Esophagus squamous epithelium (tissue), 5 donors: ENCODE results near the gene SMIM5. TPM values are rescaled to one million over a fixed set of nuclear protein-coding genes. Genes with fewer than 3 reads are reported as not detected.

Experiments used
- DNase-seq: peaks from one replicate; lab custom pipeline; 2025; lab: John Stamatoyannopoulos, UW
- H3K27ac ChIP-seq, 4 donors: fragments of 200-600 bp; sonication (generic); one replicate each; pipeline ENCODE4 v1.5.1; 2016 to 2019; ENCODE audit warnings: mild to moderate bottlenecking in 1 of 4
- H3K27me3 ChIP-seq, 4 donors: fragments of 200-600 bp; sonication (generic); 1 replicate in 3 of 4; 2 replicates in 1 of 4; pipeline versions ENCODE4 v1.5.1 to v1.6.0; 2017 to 2021; ENCODE audit warnings: antibody characterized with exemption in 1 of 4
- H3K36me3 ChIP-seq, 3 donors: fragments of 200-600 bp; sonication (generic); one replicate each; pipeline ENCODE4 v1.5.1; 2016 to 2019
- H3K4me1 ChIP-seq, 3 donors: fragments of 200-600 bp; sonication (generic); one replicate each; pipeline ENCODE4 v1.5.1; 2017 to 2019
- H3K4me3 ChIP-seq, 4 donors: fragments of 200-600 bp; sonication (generic); 1 replicate in 3 of 4; 2 replicates in 1 of 4; pipeline ENCODE4 v1.5.1; 2016 to 2019; ENCODE audit warnings: mild to moderate bottlenecking in 2 of 4, moderate library complexity in 1 of 4
- H3K9me3 ChIP-seq, 3 donors: fragments of 200-600 bp; sonication (generic); one replicate each; pipeline ENCODE4 v1.5.1; 2016 to 2019
- POLR2A ChIP-seq, 4 donors: fragments of 450-650 bp; IDR thresholded peaks; one replicate each; pipeline ENCODE4 v1.6.1; 2017; ENCODE audit warnings: antibody characterized with exemption in 4 of 4, mild to moderate bottlenecking in 4 of 4, moderate library complexity in 3 of 4
- WGBS, 2 donors: methylation state at CpG; one replicate each; pipeline ENCODE4 v1.1.5; 2018; 5-methylcytosine and 5-hydroxymethylcytosine counted together
- intact Hi-C: fragments of 100-400 bp; cut with DNase I; formaldehyde crosslinking; loops from one replicate; pipeline ENCODE4 v1.15.0; 2022
- total RNA-seq, 4 donors: library from RNA; depleted of rRNA; stranded (reverse); fragments of >200 nt; gene quantifications; one replicate each; pipeline ENCODE4 v1.1.0, GENCODE V29; 2016
- TF ChIP-seq, protein P1 (sequence below), 6 experiments: fragments of 450-650 bp in 4 of 6; fragments of 200-600 bp in 2 of 6; sonication (generic) in 2 of 6; IDR thresholded peaks; one replicate each; pipeline ENCODE4 v1.5.1; 2016 to 2019; ENCODE audit warnings: antibody characterized with exemption in 6 of 6, mild to moderate bottlenecking in 4 of 6, moderate library complexity in 4 of 6
- donor health status: DM: yes; HTN: yes; CAD: no.

Gene SMIM5, protein sequence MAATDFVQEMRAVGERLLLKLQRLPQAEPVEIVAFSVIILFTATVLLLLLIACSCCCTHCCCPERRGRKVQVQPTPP
- 10 to 100 TPM in 1 of 4 donors, 1 to 10 TPM in 3; 7.4 to 16.8 (median 8.6) TPM for total RNA-seq

DNA sequence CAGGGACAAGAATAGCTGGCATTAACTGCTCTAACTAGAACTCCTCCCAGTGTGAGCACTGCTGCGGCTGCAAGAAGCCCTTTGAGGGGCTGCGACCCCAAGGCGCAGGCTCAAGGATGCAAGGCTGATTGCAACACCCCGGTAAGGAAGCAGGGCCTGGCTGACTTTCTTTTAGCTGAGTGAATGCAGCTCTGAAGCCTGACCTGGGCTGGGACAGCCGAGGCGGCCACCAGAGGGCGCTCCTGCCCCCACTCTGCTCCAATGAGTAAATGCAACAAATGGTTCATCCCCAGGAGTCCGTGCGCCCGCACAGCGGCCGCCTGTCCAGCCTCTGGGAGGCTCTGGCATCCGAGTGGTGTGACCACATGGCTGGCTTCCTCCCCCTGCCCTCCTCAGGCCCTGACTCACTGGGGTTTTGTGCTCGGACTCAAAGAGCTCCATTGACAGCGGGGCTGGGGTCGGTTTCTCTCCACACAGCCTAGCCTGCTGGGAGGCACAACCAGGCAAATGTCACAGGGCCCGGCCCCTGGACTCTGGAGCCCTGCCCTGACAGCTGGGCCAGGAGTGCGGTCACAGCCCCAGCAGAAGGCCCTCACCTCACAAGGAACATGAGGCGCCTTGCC, at the start of gene SMIM5:
SMIM5 (plus strand) TSS at position 572 of the 623 bp plus-strand sequence. CDS start 6,768 bp downstream, outside the sequence.
- no peaks in the 10 kb centered on the region for H3K9me3 ChIP-seq
- peak; percentile 25 for DNase-seq
- H3K4me1 ChIP-seq: peaks cover 16 to 37% (median 20%) of the 10 kb centered on the region in 3 donors
- H3K27me3 ChIP-seq: no peaks in the 10 kb centered on the region
- H3K27ac ChIP-seq: peak within 1 kb of the TSS; percentile 71 to 84 (median 80)
- no peak for TF ChIP-seq POLR2A (IDR thresholded peaks at IDR 0.05)
- TF ChIP-seq, protein P1, sequence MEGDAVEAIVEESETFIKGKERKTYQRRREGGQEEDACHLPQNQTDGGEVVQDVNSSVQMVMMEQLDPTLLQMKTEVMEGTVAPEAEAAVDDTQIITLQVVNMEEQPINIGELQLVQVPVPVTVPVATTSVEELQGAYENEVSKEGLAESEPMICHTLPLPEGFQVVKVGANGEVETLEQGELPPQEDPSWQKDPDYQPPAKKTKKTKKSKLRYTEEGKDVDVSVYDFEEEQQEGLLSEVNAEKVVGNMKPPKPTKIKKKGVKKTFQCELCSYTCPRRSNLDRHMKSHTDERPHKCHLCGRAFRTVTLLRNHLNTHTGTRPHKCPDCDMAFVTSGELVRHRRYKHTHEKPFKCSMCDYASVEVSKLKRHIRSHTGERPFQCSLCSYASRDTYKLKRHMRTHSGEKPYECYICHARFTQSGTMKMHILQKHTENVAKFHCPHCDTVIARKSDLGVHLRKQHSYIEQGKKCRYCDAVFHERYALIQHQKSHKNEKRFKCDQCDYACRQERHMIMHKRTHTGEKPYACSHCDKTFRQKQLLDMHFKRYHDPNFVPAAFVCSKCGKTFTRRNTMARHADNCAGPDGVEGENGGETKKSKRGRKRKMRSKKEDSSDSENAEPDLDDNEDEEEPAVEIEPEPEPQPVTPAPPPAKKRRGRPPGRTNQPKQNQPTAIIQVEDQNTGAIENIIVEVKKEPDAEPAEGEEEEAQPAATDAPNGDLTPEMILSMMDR (IDR thresholded peaks at IDR 0.05): peak; percentile 93 to 99 (median 96)
- H3K36me3 ChIP-seq: peaks cover 0 to 62% (median 6%) of the 10 kb centered on the region in 3 donors
- intact Hi-C loops: loop anchor here (5.0 kb wide), 1 partner anchor 119 kb away; no protein-coding TSS in a partner anchor
- peak within 1 kb of the TSS in 3 of 4 donors; percentile 15 to 37 (median 21) for H3K4me3 ChIP-seq
- WGBS, 2 donors: 47% methylated on average over 3 of the region's 19 CpGs; no CpG with 5 or more reads in 1 of the 2 donors

DNA sequence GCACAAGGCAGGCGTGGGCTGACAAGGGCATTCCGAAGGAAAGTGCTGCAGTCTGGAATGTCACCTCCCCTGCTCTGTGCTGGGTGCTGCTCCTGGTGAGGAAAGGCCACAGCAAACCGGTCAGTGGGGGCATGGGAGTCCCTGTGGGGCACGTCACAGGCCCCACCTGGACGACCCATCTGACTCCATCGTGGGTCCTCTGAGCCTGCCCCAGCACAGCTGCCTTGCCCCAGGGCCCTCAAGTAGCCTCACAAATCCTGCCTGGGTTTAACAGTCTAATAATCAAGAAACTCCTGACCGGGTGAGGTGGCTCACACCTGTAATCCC, 48.4 kb upstream of the SMIM5 start:
- peaks cover 0 to 15% (median 0%) of the 10 kb centered on the region in 4 donors for H3K27me3 ChIP-seq
- intact Hi-C loops: loop anchor here (5.0 to 10.0 kb wide), 2 partner anchors 68 to 150 kb away; partner anchors contain the start of genes CASKIN2 and TSEN54
- TF ChIP-seq POLR2A (IDR thresholded peaks at IDR 0.05): no peak
- TF ChIP-seq, protein P1 (IDR thresholded peaks at IDR 0.05): no peak
- no peak overlapping the region for H3K27ac ChIP-seq
- peaks cover 12 to 29% (median 14%) of the 10 kb centered on the region in 3 donors for H3K4me1 ChIP-seq
- 81 to 87% methylated on average over 4 to 5 of the region's 7 CpGs for WGBS, 2 donors
- H3K4me3 ChIP-seq: no peak overlapping the region
- H3K36me3 ChIP-seq: no peaks in the 10 kb centered on the region
- H3K9me3 ChIP-seq: no peaks in the 10 kb centered on the region
- no peak for DNase-seq

DNA sequence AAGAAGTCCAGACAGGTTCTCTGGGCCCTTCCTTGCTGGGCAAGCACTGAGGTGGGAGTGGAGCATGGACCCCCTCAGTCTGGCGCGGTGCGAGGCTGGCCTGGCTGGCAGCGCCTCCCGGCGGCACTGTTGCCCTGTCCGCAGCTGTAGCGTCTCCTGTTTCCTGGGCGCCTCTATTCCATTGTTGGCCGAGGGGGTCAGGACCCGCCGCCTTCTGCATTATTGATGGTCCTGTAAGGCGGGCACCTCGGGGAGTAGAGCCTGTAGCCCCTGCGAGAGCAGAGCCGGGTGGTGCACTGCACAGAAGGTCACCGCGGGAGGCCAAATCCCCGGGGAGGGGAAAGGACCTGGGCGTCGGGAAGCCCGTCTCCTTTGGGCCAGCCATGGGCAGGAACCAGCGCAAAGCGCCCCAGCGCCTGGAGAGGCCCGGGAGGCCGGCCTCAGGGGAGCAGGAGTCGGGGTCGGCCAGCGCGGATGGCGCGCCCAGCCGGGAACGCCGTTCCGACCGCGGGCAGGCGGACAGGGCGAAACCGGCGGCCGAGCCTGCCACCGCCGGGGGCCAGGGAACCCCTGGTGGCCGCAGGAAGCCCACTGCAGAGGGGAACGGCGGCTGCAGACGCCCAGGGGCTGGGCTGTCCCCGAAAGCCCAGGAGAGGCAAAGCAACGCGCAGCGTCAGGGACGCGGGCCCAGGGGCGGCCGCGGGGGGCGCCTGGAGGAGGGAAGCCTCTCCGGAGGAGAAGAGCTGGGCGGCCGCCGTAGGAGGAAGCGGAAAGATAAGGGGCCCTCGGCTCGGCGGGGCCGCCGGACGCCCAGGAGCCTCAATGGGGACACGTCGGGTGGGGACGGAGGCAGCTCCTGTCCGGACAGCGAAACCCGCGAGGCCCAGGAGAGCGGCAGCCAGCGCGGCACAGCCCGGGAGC, 45.3 kb upstream of the SMIM5 start, which contains the start of gene MYO15B:
MYO15B (plus strand) TSS at position 126 of the 921 bp plus-strand sequence; CDS start at position 384, 258 bp downstream.
- peak in 2 of 4 donors; percentile 41 to 54 for TF ChIP-seq POLR2A (IDR thresholded peaks at IDR 0.05)
- TF ChIP-seq, protein P1 (IDR thresholded peaks at IDR 0.05): peak in 5 of 6 experiments; percentile 22 to 47 (median 31)
- no peak for DNase-seq
- Histone ChIP-seq H3K27ac (peak within 1 kb of the TSS; percentile 78 to 97 (median 93)), H3K4me3 (peak within 1 kb of the TSS; percentile 34 to 82 (median 65)), H3K4me1 (peaks cover 14 to 40% (median 16%) of the 10 kb centered on the region in 3 donors), H3K27me3 (peaks cover 0 to 15% (median 0%) of the 10 kb centered on the region in 4 donors), H3K36me3 (no peaks in the 10 kb centered on the region), H3K9me3 (no peaks in the 10 kb centered on the region)
- intact Hi-C loops: loop anchor here (5.0 to 10.0 kb wide), 2 partner anchors 71 to 153 kb away; partner anchors contain the start of genes CASKIN2 and TSEN54
- WGBS, 2 donors: 21 to 43% methylated on average over 6 to 13 of the region's 82 CpGs

DNA sequence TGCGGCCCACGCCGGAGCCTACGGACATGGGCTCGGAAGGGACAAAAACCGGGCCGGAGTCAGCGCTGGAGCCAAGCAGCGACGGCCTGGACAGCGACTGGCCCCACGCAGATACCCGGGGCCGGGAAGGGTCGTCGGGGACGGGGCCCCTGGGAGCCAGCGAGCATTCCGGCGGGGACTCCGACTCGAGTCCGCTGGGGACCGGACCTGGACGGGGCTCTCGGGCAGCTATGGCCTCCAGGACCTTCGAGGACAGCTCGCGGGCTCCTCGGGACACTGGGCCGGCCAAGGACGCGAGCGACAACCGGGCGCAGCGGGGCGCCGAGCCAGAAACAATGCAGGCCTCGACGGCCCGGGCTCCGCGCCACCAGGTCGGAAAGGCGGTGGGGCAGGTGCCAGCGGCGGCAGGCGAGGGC, 44.6 kb upstream of the SMIM5 start:
- Histone ChIP-seq H3K4me3 (peak overlapping the region; percentile 34 to 82 (median 65)), H3K27ac (peak overlapping the region; percentile 78 to 97 (median 93)), H3K36me3 (no peaks in the 10 kb centered on the region), H3K27me3 (peaks cover 0 to 15% (median 0%) of the 10 kb centered on the region in 4 donors), H3K9me3 (no peaks in the 10 kb centered on the region), H3K4me1 (peaks cover 14 to 40% (median 16%) of the 10 kb centered on the region in 3 donors)
- TF ChIP-seq POLR2A (IDR thresholded peaks at IDR 0.05): no peak
- TF ChIP-seq, protein P1 (IDR thresholded peaks at IDR 0.05): no peak
- WGBS, 2 donors: no CpG with 5 or more reads among the region's 49 CpGs
- intact Hi-C loops: loop anchor here (5.0 to 10.0 kb wide), 2 partner anchors 71 to 154 kb away; partner anchors contain the start of genes CASKIN2 and TSEN54
- no peak for DNase-seq
